GM12801 (cell line): ENCODE data around the gene ANKRD34A.

Source experiments
- TF ChIP-seq, protein P1 (sequence below): IDR thresholded peaks from one replicate; pipeline ENCODE4 v1.5.1; 2011; ENCODE audit warnings: control low read depth; ENCODE audit not compliant: insufficient read length; ENCODE audit errors: extremely low read depth

Gene ANKRD34A

DNA sequence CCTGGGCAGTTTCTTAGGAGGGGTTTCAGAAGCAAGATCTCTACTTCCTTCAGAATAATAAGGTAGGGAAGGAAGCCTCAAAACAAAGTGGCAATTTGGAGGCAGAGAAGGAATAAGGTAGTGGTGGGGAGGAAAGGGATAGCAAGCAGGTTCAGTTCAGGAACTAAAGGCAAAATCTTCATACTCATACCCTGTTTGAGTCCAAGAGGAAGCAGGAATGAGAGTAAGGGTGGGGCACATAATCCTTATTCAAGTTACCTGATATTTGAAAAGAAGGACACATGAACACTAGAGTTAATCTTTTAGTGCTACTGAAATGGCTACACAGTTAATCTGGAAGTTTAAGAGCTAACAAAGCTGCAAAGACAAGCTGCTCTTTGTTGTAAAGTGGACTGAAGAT lies 28.7 kb downstream of the ANKRD34A start:
- TF ChIP-seq, protein P1, sequence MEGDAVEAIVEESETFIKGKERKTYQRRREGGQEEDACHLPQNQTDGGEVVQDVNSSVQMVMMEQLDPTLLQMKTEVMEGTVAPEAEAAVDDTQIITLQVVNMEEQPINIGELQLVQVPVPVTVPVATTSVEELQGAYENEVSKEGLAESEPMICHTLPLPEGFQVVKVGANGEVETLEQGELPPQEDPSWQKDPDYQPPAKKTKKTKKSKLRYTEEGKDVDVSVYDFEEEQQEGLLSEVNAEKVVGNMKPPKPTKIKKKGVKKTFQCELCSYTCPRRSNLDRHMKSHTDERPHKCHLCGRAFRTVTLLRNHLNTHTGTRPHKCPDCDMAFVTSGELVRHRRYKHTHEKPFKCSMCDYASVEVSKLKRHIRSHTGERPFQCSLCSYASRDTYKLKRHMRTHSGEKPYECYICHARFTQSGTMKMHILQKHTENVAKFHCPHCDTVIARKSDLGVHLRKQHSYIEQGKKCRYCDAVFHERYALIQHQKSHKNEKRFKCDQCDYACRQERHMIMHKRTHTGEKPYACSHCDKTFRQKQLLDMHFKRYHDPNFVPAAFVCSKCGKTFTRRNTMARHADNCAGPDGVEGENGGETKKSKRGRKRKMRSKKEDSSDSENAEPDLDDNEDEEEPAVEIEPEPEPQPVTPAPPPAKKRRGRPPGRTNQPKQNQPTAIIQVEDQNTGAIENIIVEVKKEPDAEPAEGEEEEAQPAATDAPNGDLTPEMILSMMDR = no peak

DNA sequence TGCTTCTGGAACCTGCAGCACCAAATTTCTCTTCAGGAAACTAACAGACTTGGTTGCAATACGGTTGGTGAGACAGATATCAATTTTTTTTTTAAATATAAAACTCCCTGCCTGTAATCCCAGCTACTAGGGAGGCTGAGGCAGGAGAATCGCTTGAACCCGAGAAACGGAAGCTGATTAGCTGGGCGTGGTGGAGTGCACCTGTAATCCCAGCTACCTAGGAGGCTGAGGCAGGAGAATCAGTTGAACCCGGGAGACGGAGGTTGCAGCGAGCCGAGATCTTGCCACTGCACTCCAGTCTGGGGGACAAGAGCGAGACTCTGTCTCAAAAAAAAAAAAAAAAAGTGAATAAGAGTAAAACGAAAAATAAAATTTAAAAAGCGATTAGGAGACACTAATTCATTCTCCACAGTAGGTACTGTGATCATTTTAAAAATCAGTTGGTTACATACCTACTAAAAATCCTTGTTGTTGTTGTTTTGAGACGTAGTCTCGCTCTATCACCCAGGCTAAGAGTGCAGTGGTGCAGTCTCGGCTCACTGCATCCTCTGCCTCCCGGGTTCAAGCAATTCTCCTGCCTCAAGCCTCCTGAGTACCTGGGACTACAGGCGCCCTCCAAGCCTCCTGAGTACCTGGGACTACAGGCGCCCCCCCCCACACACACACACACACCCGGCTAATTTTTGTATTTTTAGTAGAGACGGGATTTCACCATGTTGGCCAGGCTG lies 36.3 kb downstream of the ANKRD34A start:
- TF ChIP-seq, protein P1 = no peak

DNA sequence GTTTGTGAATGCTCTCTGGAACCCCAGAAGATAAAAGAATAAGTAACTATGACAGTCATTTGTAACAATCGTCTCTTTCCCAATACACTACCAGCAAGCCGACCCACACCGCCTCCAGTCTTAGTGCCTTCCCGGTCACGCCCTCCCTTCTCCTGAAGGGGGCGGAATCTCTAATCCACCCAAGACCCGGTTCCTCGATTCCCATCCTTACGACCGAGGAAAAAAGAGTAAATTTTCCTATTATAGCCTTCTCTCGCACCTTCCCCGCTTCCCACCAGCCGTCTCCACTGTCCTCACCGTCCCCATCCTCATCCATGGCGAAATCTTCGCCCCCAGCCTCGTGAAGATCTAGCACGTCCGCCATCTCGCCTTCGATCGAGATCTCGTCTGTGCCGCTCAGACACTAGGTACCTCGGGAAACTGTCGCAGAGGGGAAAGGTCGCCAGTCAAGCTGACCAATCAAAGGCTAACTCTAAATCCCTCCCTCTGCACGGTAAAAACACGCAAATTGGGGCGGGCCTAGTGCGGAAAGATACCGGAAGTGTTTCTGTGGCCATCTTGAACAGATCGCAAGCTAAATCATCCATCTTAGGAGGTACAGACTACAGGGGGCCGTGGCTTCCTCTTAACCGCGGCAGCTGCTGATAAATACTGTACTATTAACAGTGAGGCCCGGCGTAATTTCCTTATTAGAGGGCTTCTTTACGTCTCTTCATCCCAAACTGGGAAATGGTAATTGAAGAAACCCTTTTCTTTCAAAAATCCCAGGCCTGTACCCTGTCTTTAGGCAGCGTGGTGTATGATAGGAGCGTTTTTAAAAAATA lies 37.1 kb downstream of the ANKRD34A start, which contains the start of gene RBM8A:
Gene RBM8A (minus strand): TSS at position 422 of the 824 bp plus-strand sequence. CDS start 58 bp downstream, at position 364.
- TF ChIP-seq, protein P1 = no peak

DNA sequence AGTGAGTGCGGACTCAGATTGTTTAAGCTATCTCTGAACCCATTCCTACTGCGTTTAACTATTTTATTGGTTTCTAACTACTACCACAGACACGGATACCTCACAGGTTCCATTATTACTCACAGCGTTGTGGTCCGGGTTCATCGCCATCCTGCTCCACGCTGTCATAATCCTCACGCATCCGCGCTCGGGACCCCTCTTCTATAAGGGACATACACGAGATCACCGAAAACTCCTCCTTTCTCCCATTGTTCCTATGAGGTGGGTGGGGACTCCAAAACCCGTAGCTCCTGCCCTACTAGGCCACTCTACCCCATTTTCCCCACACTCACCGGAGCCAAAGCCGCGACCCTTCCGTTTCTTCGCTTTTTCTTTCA lies 37.7 kb downstream of the ANKRD34A start:
- TF ChIP-seq, protein P1 = no peak

DNA sequence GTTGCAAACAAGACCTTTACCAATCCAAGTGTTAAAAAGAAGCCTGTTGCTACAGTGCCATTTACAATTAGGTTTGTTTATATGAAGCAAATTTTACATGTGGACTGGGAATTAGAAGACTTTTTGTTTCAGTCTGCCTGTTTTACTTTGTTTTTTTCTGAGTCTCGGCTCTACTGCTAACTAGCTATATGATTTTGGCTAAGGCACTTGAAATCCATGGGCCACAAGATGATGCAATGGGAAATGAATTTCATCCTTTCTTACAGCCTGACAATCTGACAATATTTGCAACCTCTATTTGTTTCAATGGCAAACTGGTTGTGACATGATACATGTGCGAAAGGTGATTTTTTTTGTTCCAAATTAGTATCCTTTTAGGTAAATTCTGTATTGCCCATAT lies 42.1 kb downstream of the ANKRD34A start:
- TF ChIP-seq, protein P1 = no peak

DNA sequence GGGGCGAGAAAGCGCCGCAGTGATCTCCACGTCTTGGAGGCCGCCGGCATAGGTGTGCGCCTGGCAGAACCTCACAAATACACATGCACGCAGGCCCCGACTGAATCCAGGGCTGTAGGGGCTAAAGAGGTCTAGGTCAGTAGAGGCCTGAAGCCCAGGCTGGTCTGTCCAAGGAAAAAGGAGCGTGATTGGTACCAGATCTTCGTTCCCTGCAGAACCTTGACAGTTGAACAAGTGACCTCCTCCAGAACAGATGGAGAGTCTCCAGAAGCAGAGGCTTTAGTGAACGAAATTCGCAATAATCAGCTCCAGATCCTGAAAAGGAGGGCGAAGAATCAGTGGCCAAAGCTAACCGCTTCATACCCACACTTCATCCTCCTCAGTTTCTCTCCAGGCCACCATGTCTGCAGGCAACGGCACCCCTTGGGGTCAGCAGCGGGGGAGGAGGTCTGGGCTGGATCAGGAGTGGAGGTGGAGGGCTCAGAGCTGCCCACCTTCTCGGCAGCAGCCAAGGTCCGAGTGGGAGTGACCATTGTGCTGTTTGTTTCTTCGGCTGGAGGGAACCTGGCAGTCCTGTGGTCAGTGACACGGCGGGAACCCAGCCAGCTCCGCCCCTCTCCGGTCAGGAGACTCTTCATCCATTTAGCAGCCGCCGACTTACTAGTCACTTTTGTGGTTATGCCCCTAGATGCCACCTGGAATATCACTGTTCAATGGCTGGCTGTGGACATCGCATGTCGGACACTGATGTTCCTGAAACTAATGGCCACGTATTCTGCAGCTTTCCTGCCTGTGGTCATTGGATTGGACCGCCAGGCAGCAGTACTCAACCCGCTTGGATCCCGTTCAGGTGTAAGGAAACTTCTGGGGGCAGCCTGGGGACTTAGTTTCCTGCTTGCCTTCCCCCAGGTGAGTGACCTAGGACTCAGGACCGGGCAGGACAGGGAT lies 45.1 kb downstream of the ANKRD34A start:
- TF ChIP-seq, protein P1 = no peak
